ENCODE results near the gene YPEL5.
"Not testable (repeated sequence)": the region's sequence is repeated elsewhere in the genome, so short reads cannot be mapped to it uniquely, and the experiment has no call there.

Gene YPEL5

GRCh38 chr2:30136764-30137444 is 9.9 kb upstream of the YPEL5 start:
- DNase-seq (ENCODE audit: low spot score): no peak

- no peak for DNase-seq (ENCODE audit: low spot score)
Measured at GRCh38 chr2:30139131-30139870, 7.5 kb upstream of the YPEL5 start.

DNA sequence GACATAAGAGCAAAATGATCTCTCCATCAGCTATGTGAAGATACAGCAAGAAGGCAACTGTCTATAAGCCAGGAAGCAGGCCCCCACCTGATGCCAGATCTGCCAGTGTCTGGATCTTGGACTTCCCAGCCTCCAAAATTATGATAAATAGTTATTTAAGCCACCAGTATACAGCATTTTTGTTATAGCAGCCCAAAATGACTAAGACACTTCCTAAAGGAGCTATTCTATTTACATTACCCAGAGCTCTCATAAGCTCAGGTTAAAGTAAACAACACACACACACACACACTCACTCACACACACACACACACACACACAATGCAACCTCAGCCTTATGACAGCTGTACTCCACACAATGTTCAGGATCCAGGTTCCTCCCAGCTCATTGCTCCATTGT is 5.7 kb upstream of the YPEL5 start:
- no peak for DNase-seq (ENCODE audit: low spot score)

DNA sequence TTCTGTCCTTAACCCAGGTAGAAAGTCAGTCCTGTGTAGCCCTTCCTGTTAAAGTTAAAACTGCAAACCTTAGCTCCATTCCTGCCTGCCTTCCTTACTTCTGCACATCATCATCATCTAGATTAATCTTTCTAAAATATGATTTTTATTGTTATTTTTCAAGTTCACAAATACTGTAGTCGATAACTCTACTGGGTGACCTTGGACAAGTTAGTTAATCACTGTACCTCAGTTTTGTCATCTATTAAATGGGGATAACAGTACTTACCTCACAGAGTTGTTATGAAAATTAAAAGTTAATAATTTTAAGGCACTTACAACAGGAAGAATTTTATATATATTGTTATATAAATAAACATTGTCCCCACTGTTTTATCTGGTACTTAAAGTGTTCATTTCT is 2.5 kb upstream of the YPEL5 start:
- DNase-seq (ENCODE audit: low spot score): no peak

GRCh38 chr2:30144951-30145350 is 1.9 kb upstream of the YPEL5 start:
- DNase-seq (ENCODE audit: low spot score): not testable (repeated sequence)

GRCh38 chr2:30145826-30146336 is 926 bp upstream of the YPEL5 start:
- DNase-seq (ENCODE audit: low spot score): no peak

GRCh38 chr2:30147196-30147714 is 448 bp downstream of the YPEL5 start:
- DNase-seq (ENCODE audit: low spot score): peak; percentile 17

DNA sequence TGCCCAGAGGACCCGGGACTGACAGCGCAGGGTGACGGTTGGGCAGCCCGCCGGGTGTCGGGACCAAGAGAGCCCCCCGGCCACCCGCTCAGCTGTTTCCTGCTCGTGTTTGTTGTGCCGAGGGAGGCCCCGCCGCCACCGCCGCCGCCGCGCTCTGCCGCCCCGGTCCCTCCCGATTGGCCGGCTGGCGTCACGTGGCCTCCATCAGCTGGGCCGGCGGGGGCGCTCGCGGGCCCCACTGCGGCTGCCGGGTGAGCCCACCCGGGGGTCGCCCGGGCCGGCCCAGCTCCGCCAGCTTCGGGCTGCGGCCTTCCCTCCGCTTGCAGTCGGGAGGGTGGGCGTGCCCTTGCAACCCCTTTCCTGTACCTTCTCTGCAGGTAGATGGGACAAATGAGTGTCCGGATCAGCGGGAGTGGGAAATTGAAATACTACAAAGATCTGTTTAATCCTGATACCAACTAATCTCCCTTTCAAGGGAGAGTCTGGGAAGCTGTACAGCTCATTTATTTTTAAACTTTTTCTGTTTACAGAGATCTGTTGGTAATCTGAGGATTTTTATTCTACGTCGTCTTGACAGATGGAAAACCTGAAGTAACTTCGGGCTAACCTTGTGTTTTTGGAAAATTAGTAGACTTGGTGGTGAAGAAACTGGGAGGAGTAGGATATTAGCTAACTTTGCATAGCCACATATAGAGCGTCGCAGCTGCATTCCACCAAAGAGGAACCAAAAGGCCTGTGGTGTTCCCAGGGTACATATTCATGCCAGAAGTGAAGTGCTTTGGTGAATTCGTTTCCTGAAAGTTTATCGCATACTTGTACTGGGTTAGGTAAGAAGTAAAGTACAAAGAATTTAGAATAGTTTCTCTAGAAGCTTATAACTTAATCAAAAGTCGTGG is 1.2 kb downstream of the YPEL5 start:
- peak; percentile 50 for DNase-seq (ENCODE audit: low spot score)

GRCh38 chr2:30148850-30149249 is 2.0 kb downstream of the YPEL5 start:
- DNase-seq (ENCODE audit: low spot score): no peak

DNA sequence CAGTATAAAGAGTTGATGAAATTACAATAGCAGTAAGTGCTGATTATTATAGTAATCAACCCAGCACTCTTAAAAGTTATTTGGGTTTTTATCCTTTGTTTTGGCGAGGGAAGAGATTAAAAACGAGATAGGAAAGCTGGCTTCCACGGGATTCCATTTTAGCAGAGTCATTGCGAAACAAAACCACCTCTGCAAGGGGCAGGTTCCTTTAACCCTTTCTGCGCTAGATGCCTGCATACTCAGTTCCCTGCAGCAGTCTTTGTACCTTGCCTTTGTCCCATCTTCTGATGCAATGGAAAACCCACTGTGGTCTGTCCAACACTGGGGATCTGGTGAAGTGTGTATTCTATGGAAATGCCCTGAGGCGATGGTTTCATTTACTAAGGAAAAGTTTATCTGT is 2.7 kb downstream of the YPEL5 start:
- no peak for DNase-seq (ENCODE audit: low spot score)

GRCh38 chr2:30149976-30150375 is 3.2 kb downstream of the YPEL5 start:
- DNase-seq (ENCODE audit: low spot score): no peak

DNA sequence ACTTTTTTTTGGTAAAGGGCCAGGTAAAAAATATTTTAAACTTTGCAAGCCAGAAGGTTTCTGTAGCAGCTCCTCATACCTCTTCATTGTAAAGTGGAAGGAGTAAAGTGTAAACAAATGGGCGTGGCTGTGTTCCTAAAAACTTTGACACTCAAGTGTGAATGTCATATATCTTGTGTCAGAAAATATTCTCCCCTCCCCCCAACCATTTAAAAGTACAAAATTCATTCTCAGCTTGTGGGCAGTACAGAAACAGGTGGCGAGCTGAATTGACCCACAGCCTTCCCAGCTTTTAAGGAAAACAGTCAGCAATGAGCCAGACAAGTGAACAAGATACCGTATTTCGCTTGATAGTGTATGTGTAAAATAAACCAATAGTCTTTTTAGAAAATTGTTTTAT is 4.0 kb downstream of the YPEL5 start:
- no peak for DNase-seq (ENCODE audit: low spot score)

DNA sequence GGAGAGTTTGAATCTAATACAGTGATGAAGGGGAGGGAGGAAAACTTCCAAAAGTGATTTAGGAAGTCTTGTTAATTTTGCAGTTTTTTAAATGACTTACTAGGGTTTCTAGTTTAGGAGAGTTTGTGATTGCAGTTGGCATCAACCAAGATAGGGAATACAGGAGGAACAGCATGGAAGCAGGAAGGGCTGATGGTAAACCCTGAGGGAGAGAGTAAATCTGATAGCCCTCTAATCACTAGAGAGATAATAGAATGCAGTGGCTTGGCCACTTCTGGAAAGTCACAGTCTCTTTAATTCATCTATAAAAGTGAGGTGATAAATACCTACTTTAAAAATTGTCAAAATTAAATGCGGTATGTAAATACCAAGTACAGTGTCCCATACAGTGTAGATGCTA is 5.6 kb downstream of the YPEL5 start:
- DNase-seq (ENCODE audit: low spot score): no peak

- DNase-seq (ENCODE audit: low spot score): no peak
Measured at GRCh38 chr2:30155202-30155601, 8.4 kb downstream of the YPEL5 start.

DNA sequence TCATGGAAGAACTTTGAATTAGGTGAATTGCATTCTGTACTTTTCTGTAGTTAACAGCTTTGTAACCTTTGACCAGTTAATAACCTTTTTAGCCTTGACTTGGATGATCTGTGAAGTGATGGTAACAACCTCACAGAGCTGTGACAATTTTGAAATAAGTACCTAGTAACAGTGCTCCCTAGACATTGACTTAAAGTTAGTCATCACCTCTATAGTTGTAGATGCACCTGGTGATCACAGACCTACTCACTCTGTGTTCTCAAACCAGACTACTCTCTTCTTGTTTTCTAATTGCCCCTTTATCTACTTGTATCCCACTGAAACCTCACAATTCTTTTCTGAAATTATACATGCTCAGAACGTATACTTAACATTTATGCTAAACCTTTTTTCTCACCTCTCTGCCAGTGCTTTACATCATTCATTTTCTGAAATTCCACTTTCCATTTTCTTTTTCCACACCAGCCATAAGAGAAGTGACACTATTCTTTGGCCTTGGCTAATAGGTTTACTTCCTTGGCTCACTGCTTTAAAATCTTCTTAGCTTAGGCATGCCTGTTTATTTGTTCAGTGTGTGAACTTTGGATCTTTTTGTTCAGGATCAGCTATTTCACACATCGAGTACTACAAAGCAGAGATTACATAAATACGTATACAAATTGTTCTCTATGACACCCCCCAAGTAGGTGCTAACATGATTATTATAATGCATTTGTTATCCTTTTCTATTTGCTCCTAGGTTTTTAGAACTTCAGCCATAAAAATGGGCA is 9.3 kb downstream of the YPEL5 start:
- no peak for DNase-seq (ENCODE audit: low spot score)

DNA sequence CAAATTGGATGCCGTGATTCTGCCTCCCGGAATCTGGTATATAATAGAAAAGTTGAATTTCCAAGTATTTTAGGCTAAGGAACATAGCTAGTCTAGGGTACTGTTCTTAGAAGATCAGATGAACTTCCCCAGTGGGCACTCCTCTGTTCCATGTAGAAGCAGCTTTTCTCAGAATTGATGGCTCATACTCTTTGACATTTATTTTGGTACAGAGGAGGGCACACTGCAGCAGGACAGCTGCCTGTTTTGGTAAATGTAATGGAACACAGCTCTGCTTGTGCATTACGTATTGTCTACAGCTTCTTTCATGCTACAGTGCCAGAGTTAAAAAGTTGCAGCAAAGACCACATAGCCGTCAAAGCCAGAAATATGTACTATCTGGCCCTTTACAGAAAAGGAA is 10.8 kb downstream of the YPEL5 start:
- DNase-seq (ENCODE audit: low spot score): no peak

GRCh38 chr2:30159766-30160165 is 13.0 kb downstream of the YPEL5 start:
- DNase-seq (ENCODE audit: low spot score): no peak

DNA sequence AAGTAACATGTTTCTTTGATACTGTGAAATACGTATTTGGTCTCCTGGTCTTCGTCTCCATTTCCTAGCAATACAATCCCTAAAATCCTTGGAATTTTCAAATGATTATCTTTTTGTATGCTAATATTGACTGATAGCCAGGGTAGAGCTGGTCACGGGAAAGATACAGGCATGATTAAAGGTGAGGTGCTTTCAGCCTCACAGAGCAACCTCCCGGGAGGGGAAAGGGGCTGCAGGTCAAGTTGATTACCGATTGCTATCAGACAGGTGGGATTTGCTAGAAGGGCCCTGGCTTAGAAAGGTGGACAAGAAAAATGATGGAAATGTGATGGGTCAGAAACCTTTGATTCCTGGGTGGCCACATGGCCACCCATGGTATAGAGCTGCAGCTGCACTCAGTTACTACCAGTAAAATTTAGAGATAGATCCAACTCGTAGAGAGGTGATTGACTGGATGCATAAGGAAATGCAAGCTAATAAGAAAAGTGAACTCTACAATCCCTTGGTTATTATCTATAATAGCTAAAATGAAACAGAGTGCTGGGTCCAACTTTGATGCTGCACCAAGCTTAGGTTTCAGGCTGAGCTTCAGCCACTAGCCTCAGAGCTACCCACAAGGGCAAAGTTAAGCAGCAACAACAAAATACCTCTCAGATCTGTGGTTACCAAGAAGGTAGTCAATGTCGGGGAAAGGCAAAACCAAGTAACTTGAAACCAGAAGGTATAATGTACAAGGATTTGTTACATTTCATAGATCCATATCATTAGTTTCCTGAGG is 15.3 kb downstream of the YPEL5 start:
- no peak for DNase-seq (ENCODE audit: low spot score)

GRCh38 chr2:30162806-30163205 is 16.0 kb downstream of the YPEL5 start:
- no peak for DNase-seq (ENCODE audit: low spot score)

DNA sequence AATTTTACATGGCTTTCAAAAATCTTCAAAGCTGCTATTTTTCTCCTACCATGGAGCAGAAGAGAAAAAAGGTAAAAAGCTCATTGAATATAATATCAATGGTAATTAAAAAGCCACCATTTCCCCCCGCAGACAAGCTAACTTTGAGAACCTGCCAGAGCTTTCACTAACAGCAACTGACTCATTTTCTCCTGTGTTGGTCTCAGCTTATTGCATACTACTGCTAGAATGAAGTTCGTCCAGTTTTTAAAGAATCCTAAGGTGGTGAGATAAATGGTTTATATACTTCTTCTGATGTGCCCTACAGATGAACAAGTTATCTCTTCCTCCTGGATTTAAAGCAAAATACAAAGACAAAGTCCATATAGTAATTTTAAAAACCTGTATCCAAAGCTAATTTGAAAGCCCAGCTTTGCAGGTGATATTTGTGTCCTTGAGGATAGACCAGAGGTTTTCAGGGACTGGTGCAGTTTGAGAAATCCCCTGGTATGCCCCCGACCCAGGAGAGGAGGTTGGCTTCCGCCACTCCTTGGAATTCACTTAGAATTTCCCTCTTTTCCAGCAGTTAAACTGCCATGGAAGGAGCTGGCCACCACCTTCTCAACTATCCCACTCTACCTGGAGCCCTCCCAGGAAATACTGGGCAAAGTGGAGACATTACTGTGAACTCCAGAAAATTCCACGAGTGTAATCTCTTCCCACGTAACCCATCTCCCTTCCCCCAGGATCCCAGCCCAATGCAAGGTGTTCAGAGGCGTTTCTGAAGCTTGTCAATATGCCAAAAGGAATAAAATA is 17.5 kb downstream of the YPEL5 start:
- DNase-seq (ENCODE audit: low spot score): peak; percentile 17

All from pons (tissue), 1 donor.